ENCODE results near the gene FHIT. TPM values are rescaled to one million over a fixed set of nuclear protein-coding genes. Genes with fewer than 3 reads are reported as not detected.

Gene FHIT
- total RNA-seq, 1 experiment from 2014 or later, result 2.1 TPM

DNA sequence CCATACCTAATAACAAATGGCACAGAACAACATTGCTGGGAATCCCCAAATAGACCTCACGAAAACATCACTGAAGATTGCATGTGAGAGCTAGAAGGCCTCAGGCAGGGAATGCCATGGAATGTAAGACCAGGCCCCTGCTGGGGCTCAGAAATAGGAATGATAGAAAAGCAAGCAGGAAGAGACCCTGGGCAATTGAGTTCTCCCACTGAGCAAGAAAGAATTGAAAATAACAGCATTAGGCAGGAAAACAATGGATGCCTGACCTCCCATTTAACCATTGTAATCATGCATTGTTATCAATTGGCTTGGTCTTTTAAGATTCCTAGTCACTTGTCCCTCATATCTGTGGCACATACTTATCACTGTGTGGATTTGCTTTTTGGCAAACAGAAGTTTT lies 581.6 kb downstream of the FHIT start:
- no peak for DNase-seq (ENCODE audit: extremely low read depth, low read depth)

DNA sequence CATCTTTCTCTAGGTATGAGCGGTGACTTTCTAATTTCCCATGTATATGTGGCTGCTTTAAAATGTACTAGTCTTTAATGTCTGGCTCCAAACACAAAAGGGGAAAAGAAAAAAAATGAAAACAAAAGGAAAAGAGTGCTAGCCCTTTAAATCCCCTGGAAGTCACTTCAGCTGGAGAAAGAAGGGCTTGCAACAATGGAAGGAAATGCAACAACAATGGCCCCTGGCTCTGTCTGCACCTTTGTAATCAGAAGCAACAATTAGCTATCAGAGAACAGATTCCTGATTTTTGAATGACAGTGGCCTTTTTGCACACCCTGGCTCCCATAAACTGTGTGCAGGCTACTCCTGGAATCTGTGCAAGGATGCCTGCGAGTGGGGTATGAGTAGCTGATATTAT lies 591.2 kb downstream of the FHIT start:
- no peak for DNase-seq (ENCODE audit: extremely low read depth, low read depth)

DNA sequence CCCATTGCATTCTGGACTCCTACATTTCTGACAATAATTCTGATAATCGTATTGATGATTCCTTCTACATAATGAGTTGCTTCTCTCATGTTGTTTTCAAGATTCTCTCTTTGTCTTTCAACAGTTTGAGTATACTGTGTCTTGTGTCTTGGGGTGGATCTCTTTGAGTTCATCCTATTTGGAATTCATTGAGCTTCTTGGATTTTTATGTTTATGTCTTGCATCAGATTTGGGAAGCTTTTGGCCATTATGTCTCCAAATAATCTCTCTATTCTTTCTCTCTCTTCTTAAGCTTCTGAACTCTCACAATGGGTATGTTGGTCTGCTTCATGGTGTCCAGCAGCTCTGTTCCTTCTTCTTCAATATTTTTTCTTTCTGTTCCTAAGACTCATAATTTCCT lies 592.2 kb downstream of the FHIT start:
- no peak for DNase-seq (ENCODE audit: extremely low read depth, low read depth)

DNA sequence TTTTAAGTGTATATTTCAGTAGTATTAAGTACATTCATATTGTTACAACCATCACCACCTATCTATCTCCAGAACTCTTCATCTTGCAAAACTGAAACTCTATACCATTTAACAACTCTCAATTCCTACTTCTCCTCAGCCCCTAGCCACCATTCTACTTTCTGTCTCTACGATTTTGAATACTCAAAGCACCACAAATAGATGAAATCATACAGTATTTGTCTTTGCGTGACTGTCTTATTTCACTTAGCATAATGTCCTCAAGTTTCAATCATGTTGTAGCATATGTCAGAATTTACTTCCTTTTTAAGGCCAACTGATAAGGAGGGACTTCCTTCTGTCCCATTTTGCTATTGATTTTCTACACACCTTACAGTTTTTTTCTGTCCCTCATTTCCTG lies 593.3 kb downstream of the FHIT start:
- DNase-seq (ENCODE audit: extremely low read depth, low read depth), result no peak

DNA sequence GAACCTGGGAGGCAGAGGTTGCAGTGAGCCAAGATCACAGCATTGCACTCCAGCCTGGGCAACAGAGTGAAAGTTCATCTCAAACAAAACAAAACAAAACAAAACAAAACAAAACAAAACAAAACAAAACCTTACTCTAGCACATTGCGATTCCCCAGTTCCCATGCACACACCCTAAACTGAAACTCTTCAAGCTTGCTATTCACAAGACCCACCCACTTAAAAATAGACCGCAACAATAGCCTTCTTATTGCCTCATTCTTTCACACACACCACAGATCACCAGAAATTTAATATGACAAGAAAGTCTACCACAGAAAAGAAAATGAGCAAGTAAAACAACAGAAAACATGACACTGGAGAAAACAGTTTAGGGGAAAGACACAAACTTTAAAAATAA lies 598.4 kb downstream of the FHIT start:
- DNase-seq (ENCODE audit: extremely low read depth, low read depth), result no peak

DNA sequence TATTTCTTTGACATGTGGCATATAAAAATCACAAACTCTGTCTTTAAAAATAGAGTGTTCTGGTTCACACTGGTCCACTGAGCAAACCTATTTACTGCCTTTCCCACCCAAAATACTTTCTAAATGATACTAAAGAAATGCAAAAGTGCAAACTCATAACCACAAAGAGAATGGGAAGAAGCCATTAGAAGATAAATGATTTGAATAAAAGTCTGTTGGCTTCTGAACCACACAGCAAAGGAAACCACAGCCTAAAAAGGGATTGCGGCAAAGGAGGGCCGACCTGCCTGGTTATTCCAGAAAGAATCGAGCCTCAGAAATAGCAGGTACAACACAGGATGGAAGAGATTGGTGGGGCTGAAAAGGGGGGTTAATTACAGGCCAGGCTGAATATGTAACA lies 599.5 kb downstream of the FHIT start:
- DNase-seq (ENCODE audit: extremely low read depth, low read depth), result no peak

DNA sequence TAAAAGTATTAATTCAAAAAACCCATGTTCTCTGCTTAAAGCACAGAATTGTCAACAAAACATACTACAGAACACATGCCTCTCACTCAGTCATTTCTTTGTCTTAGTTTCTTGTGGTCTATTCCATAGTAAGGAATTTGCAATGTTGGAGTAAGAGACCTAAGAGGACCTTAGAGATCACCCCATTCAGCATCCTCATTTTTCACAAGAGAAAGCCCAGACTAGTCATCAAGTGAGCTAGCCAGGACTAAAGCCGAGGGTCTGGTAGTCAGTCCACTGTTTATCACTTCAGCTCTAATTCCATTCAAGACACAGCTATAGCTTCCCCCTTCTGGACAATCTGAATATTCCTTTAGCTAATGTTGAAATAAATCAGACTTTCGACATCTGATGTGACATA lies 601.1 kb downstream of the FHIT start:
- DNase-seq (ENCODE audit: extremely low read depth, low read depth), result no peak

DNA sequence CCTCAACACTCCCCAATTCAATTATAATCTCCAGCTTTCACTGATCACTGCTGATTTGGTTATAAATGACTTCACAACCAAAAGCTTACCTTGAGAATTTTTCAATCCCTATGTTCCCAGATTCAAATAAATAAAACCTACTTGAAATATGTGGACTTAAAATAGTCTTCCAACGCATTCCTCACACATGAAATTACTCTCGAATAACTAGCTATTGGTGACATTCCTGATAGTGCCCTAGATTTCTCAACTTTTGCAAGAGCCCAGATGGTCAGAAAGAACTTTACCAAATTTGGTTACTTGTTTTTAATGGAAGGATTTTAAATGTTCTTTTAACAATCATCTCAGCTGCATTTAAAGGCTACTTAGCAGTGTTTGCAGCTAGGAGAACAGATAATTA lies 605.5 kb downstream of the FHIT start:
- DNase-seq (ENCODE audit: extremely low read depth, low read depth), result no peak

DNA sequence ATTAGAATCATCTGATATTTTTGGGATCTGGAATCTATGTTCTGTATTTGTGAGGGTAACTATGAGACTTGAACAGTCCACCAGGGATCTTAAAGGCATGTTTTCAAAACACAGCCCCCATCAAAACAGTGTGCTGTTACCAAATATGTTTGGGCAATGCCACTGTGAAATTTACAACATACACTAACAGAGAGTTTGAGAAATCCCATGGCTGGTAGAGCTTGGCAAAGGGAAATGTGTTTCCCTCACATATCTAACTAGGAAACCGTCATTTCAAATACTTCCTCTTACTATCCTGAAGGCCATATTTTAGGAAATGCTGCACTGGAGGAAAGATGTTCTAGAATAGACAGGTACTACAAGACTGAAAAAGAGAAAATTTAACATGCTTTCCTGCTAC lies 607.4 kb downstream of the FHIT start:
- DNase-seq (ENCODE audit: extremely low read depth, low read depth), result no peak

DNA sequence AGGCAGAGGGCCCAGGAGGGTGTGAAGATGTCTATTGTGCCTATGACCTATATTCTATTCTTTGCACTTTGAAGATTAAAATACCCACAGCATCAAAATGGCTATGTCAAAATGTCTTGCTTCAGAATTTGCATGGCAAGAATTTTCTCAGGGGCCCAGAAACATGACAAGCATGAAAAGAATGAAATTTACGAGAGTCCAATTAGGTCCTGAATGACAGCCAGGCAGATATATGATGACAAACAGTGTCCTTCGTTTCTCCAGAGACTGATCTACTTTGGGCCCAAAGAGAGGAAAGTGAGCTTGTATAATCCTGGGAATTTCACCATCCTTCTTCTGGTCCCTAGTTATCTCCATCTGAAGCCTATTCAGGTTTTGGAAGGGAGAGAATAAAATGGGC lies 609.9 kb downstream of the FHIT start:
- no peak for DNase-seq (ENCODE audit: extremely low read depth, low read depth)

DNA sequence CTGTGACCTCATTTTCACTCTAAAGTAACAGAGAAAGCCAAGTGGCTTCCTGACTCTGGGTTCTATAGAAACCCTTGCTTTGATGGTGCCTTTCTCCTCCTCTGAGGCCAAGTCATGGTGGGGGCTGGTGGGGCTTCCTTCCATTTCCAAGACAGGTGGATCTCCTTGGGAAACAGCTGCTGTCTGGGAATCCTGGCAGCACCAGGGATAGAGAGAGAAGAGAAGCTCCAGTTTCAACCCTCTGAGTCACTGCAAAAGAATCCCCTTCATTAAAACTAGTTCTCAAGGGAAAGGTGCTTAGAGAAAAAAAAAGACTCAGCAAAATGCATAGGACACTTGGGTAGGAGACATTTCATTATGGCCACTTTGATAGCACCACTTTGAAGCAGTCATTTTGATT lies 614.4 kb downstream of the FHIT start:
- no peak for DNase-seq (ENCODE audit: extremely low read depth, low read depth)

DNA sequence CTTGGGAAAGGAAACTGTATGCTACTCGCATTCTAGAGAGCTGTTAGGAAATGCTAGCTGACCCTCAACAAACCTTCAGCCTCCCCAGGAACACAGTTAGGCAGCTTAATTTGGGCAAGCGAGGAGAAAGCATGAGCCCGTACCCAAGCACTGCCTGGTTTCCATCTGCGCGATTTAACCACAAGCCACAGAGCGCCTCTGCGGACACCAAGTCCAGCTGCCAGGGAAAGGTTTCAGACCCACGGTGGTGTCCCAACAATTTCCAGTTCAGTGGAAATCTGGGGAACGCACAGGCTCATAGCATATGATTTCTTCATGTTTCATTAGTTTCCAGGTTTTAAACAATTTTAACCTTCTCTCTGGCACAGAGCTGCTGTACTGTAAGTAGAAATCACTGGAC lies 617.6 kb downstream of the FHIT start:
- no peak for DNase-seq (ENCODE audit: extremely low read depth, low read depth)

DNA sequence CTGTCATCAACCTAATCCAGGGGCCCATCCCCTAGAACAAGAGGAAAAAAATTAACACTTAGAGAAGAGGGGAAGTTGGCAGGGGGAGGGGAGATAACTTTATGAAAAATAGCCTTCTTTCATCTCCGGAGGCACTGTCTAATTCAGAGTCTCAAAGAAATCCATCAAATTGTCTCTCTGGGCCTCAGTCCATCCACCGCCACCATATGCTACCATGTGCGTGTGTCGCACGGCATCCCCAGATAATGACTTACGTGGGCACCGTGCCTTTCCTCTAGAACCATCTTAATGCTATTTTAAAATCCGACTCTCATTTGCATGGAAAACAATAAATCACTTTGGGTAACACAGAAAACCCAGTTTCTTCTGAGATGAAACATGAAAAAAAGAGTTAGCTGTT lies 619.7 kb downstream of the FHIT start:
- DNase-seq (ENCODE audit: extremely low read depth, low read depth), result no peak

DNA sequence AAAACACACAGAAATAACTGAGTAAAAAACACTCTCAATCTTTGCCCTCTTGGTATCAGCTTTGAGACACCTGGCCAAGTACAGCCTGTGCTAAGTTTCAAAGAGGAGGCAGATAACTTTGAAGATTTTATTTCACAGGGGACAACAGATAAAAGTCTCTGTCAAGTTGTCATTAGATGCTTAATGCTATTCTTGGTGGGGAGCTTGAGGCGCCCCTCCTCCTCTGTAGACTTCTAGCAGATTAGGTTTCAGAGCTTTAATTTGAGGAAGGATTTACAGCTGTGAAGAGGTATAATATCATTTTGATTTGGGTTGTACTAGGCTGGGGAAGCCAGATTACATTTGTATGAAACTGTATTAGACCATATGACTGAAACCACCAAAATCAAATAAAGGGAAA lies 620.3 kb downstream of the FHIT start:
- no peak for DNase-seq (ENCODE audit: extremely low read depth, low read depth)

DNA sequence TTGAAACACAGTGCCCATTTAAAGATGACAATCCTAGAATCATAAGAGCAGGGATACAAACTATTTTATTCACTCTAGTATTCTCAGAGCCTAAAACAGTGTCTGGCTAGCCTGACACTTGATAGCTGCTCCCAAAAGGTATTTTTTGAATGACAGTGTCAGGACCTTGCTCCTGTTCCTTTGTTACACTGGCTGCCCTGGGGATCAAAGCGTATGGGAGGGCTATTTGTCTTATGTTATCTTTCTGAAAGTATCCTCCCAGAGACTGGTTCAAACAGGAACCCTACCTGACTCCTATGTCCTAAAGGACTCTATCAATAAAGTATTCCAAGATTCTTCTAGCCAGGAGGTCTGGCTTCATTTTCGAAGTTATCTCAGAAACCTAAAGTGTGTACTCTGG lies 621.4 kb downstream of the FHIT start:
- DNase-seq (ENCODE audit: extremely low read depth, low read depth), result no peak

DNA sequence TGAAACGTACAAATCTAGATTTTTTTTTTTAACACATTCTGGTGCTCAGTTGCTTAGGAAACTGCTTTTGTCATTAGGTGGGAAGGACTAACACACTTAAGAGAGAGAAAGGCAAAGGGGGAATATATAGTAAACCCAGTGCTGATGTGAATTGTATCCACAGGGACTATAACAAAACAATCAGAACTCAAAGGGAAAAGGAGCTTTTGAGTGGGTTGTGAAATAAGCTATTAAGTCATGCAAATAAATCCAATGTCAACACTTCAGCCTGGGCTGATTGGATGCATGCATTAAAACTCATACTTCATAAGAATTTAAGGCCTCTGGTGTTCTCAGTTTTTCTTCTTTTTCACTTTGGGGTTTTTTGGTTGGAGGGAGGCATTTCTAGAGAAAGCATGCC lies 628.9 kb downstream of the FHIT start:
- no peak for DNase-seq (ENCODE audit: extremely low read depth, low read depth)

DNA sequence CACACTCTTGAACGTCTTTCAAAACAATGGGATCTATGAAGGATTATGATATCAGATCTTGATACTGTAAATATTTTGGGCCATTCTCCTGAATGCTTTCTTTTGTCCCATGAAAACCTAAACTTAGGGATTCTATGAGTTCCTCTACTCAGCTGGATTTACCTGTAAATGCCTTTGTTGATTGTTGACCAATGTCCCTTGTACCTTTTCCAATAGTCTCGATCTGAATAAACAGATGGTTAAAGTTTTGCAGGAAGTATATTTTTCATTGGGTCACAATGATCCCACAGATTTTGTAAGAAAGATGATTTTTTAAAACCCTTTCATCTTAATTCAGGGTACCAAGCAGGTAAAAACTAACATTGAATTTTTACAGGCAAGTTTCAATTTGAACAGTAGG lies 634.1 kb downstream of the FHIT start:
- DNase-seq (ENCODE audit: extremely low read depth, low read depth), result no peak

DNA sequence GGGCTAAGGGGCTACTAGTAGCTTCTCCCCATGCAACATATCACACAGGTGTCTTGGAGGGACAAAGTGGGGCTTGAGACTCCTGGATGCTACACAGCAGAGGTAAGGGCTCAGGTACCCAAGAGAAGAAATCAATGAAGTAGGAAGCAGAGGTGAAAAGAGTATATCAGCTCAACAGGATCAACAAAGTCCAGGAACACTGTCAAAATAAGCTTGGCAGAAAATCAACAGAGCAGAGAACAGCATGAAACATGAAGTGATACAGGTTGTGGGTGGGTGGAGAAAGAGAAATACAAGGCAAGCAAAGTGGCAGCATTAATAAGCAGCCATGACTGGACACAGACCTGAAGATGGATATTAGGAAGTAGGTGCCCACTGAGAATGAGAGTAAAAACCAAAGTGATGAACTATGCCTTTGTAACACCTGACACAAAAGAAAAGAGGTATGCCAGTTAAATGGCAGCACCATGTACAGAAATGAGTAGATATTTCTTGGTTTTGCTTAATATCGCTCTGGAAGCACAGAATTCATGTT lies 637.4 kb downstream of the FHIT start:
- DNase-seq (ENCODE audit: extremely low read depth, low read depth), result no peak

DNA sequence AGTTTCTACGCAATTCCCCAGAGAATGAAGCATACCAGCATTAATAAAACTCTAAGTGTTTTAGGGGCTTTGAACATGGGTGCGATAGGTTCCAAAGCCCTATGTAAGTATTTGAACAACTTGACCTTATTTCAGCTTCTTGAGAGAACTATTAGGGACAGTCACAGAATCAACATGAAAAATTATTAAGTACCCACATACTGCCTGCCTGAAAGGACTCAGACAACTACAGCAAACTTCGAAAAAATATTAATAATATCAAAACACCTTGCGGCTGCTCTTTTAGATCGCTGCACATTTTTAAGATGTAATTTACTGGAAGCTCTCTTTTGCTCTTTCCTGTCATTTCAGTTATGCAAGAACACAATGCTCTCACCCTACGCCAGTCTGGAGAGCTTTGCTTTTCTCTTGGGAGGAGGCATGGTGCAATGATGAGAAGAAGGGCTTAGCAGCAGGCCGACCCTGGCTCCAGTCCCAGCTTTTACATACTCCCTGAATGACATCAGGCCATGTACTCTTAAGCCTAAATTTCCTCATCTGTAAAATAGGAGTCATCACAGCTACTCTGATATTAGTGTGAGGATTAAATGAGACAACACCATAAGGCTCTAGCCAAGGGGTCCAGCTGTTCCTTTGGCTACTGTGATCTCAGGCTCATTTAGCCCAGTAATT lies 640.7 kb downstream of the FHIT start:
- no peak for DNase-seq (ENCODE audit: extremely low read depth, low read depth)

DNA sequence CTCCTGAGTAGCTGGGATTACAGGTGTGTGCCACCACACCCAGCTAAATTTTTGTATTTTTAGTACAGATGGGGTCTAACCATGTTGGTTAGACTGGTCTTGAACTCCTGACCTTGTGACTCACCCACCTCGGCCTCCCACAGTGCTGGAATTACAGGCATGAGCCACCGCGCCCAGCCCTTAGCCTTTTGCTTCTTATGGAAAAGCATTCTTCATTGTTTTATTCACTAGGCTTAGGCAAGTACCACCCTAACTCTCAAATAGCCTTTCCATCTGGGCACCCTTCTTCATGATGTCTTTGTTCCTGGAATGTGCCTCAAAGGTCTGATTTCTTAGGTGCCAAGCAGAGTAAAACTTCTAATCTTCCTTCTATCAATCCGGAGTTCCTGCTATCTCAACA lies 641.8 kb downstream of the FHIT start:
- DNase-seq (ENCODE audit: extremely low read depth, low read depth), result no peak

DNA sequence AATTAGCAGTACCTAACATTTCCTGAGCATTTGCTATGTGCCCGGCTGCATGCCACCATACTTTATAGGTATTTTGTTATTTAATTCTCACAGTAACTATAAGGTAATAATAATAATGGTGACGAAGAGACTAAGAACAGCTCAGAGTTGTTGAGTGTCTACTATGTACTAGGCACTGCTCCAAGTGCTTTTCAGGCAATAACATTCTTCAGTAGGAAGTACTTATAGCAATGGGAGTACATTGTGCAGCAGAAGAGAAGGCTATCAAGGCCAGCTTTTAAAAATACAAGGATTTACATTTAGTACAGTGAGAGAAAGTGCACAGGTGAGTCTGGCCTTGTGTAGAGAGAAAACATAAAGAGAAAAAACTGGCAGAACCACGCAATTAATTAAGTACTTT lies 647.4 kb downstream of the FHIT start:
- DNase-seq (ENCODE audit: extremely low read depth, low read depth), result no peak

DNA sequence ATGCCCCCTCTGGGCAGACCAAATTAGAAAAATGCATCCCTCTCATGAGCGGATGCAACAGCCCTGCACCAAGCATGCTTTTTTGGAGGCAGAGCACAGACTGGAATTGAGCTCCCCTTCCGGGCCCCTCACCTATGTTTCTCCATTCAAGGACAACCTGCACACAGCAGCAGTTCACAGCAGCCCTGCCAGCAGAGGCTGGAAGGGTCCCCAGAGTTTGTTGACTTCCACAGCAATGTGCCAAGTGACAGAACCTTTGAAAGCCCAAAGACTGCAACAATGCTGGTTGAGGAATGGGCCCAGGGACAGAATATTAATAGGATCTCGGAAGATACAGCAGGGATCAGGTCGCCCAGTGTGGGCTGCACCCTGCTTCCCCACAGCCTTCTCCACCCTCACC lies 650.4 kb downstream of the FHIT start:
- no peak for DNase-seq (ENCODE audit: extremely low read depth, low read depth)

DNA sequence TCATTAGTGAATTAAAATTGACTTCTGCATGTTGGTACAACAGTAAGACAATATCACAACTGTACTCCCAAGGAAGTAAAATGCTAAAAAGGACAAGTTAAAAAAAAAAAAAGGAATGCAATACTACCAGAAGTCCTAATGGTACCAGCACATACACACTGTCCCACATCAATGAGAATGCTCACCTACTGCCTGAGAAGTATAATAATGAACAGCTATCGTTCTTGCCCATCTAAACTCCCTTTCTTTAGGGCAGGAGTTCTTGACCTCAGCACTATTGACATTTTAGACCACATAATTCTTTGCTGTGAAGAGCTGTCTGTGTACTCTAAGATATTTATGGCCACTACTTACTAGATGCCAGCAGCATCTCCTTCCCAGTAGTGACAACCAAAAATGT lies 651.7 kb downstream of the FHIT start:
- DNase-seq (ENCODE audit: extremely low read depth, low read depth), result no peak

Measured in NCI-H460 (cell line).